HG03460 (cell line): ENCODE measurements around the gene NCK2.

Experiments used
- ATAC-seq: cut with Tn5 transposase; IDR thresholded peaks from one replicate; pipeline ENCODE4 v1.9.1; 2021; ENCODE audit not compliant: unreplicated experiment

Gene NCK2

DNA sequence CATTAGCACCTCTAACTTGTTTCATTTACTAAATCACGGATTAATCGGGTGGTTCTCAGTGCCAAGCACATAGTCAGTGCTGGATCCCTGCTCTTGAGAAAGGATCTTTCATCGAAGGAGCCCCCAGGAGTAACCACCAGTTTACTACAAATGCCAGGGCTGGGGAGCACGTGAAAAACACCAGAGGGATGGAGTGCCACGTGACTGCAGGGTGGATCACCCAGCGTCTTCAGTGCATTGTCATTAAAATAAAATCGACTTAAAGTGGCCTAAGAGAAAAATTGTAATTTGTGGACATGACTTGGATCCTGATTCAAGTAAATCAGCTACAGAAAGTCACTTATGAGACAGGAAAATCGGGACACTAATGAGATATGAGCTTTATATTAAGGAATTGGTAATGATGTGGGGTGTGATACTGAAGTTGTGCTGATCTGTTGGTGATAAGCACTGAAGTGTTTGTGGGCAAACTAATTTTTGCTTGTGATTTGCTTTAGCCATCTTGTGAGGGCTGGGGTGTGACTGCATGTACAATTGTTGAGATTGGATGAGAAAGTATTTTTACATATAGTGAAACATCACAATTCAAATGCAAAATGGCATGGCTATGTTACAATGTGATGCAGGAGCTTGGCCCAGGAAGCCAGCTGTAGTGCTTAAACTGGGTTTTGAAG lies 63.8 kb downstream of the NCK2 start:
- no peak for ATAC-seq

DNA sequence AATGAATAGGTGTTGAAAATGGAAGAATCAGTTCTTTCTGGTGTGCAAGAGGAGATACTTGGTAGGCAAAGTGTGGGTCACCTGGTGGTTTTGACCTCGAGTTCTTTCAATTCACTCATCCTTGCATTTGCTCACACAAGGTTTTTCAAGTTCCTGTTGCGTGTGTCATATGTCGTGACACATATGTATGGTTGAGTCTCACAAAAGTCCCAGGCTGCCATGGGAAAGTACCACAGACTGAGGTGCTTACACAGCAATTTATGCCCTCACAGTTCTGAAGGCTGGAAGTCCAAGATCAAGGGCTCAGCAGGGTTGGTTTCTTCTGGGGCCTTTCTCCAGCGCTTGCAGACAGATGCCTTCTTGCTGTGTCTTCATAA lies 64.4 kb downstream of the NCK2 start:
- peak; percentile 41 for ATAC-seq

DNA sequence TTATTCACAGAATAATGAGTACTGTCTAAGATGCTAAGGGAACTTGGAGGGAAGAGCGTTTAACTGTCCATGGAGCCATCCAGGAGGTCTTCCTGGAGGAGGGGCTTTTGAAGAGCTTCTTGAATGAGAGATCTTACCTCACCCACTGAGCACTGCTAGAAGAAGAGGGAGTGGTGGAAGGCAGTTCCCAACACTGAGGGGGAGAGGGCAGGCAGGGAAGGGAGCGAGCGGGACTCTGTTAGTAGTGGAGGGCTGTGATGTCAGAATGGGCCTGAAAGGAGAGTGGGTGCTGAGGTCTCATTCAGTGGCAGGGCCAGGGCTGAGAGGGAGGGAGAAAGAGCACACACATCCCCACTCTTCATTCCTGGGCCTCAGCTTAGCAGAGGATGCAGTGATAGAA lies 65.0 kb downstream of the NCK2 start:
- no peak for ATAC-seq

DNA sequence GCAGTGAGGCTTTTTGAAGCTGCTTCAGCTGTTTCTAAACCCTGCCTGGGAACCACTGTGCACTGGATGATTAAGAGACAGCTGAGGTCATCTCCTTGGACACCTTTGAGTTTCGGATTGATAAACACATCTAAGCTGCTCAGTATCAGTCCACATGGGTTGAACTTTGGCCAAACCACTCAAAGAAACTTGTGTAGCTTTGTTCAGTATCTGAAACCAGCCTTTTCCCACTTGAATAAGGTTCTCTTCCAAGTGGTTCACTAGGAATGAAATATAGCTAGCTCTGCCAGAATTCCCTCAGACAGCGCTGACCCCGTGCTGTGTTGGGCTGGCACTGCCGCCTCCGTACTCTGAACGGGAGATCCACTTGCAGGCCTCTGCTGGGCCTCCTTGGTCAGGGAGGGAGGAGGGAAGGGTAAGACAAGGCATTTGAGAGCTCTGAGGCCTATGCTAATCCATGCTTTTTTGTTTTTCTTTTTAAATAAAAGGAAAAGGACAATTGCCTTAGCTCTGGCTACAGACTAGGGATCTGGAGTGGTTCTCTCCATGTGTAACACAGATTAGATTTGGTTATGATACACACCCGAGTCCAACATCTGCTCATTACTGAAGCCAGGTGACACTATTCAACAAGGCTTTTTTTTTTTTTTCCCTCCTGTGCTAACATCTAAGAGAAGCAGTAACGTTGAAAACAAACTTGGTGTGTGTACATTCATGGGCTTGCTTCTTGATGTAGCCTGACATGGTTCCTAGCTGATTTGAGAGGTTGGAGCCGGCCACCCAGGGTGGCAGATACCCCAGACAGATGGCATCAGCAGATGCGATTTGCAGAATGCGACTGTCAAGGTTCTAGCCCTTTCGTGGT lies 67.7 kb downstream of the NCK2 start:
- peak; percentile 90 for ATAC-seq

DNA sequence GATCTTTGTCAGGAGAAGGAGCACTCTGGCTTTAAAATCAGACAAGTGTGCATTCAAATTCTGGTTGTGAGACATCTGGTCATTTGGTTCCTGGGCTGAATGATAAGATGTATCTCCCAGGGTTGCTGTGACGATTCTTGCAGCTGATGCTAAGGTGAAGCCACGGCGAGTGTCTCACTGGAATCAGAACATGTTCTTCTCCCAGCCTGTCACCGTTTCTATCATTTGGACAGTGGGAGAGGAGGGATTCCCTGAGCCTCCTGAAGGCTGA lies 68.3 kb downstream of the NCK2 start:
- no peak for ATAC-seq

DNA sequence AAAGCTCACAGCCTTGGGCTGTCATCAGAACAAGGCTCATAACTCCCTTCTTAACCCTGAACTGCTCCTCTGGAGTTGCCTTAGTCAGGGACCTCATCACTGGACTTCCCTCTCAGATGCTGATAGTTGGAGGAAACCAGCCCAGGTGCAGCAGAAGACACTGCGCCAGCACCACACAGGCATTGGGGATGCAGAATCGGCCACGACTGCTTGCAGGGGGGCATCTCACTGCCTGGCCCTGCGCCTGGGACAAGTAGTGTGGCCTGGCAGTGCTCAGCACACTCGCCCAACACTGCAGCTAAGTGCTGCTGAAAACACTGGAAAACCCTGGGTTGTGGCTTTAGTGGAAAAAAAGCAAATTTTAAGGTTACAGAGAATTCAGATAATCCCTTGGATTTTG lies 68.7 kb downstream of the NCK2 start:
- no peak for ATAC-seq

DNA sequence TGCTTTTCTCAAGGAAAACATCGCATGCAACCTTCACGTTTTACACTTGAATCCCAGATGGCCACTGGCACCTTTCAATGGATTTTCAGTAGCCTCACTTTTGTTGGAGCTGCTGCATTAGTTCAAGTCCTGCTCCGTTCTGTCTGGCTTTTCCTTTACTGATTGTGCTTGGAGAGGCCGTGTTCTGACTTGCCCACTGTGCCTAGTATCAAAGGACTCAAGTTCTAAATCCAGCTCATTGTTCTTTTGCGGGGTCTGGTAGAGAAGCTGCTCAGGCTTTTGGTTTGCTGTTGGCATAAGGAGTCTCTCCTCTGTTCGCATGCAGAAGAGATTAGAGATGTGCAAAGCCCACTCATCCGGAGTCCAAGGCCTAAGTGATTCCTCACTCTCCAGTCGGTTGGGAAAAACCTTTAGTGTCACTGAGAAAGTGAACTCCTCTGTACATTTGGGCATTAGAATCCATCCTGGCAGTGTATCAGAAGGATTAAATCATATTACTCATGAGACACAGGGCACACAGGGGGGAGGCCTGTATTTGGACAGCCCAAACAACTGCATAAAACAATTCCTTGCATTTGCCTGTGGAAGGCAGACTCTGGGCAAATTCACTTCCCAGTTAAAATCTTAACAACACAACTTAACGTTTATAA lies 69.7 kb downstream of the NCK2 start:
- ATAC-seq = no peak

DNA sequence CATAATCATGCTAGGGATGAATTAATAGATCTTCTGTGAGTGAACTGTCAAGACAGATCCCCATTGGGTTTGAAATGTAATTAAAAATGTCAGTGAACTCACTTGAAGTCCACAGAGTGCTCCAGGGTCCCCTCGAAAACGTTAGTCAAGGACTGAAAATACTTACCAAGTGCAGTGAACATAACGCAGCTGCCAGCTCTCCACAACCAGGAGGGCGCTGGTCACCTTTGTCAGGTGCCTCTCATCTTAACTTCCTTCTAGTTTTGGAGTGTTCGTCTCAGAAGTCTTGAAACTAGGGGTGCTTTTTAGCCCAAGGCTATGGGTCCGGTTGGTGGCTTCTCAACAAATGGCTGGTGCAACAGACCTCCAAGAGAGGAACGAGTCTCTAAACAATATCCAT lies 70.7 kb downstream of the NCK2 start:
- no peak for ATAC-seq

DNA sequence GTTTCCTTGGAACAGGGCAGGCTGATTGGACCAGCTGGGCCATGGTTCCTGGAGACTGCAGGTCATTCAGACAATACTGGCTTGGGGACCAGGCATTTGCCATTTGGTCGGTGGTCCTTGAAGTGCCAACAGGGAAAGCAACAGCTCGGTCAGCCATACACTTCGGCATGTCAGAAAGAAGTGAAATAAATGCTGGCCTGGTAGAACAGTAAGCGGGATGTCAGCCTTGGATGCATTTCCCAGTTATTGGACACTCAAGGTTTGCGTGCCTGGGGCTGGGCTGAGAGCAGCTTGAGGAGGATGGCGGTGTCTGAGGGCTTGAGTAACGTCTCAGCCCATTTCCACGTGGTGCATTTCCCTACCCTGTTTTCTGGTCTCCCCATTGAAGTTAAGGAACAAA lies 75.4 kb downstream of the NCK2 start:
- ATAC-seq = no peak

DNA sequence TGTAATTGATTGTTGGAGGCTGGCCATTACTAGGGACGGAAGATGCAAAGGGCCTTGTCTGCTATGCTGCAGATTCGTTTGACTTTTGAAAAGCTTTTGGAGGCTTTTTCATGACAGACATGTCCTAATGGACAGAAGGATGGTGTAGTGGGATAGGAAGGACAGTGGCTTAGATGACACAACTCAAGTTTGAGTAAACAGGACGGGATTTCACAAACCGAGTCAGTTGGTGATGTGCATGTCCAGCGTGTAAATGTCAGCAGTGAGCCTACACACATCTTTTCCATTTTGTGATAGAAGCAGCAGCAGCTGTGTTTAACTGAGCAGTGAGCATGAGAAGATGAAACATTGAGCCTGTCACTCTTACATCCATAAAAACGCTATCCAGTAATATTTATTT lies 76.0 kb downstream of the NCK2 start:
- no peak for ATAC-seq

DNA sequence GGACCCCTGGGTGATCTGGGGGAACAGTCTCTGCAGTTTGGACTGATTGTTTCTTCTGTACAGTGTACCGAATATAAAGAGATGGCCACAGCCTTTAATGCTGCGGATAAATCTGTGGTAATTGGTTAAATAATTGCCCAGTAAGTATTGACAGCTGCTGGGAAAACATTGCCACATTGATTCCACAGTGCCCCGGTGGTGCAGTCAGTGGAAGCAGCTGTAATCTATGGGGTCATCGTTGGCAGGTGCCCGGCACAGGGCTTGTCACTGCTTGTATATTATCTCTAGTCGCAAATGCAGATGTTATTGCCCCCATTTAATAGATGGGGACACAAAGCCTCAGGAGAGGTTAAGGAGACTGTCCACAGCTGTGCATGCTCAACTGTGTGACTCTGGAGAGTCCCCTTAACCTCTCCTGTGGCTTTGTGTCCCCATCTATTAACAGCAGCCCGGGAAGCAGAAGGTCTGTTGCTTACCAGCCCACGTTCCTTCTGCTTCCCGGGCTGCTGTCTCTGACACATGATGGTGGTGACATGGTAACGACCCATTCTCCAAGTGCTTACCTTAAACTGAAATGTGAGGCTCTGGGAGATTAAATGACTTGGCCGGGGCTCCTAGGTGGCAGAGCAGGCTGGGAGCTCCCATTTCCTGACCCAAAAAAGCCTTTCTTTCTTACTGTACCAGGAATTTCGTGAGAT lies 76.9 kb downstream of the NCK2 start:
- ATAC-seq = no peak

DNA sequence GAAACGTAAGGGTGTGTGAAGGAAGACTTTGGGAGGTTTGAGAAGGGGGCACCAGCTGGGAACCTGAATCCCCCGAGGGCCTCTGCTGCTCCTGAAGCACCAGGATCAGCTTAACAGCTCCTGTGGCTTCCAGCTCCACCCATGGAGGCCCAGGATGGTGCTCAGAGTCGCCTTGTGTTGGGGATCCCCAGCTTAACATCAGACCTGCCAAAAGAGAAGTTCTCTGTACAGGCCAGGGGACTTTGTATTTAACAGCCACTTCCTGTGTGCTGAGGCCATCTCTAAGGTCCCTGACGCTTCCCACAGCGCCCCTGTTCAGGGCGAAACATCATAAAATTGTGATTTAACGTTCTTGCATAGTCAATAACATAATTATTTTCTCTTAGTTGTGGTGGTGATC lies 77.5 kb downstream of the NCK2 start:
- peak; percentile 96 for ATAC-seq

DNA sequence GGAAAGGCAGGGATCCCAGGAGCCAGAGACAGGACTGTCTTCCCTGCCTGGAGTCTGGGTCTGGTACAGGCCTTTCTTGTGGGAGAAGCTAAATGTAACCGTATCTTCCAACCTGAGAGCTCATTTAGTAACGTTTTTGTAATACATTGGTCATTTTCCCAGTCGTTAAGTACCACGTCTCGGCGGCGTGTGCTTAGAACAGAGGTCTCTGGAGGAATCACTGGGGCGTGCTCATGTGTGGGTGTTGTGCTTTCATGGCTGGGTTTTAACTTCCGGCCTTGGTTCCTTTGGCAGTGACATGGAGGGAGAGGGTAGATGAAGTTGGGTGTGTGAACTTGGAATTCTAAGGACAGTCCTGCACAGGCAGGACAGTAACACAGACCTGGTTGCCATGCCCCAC lies 79.7 kb downstream of the NCK2 start:
- ATAC-seq = no peak

DNA sequence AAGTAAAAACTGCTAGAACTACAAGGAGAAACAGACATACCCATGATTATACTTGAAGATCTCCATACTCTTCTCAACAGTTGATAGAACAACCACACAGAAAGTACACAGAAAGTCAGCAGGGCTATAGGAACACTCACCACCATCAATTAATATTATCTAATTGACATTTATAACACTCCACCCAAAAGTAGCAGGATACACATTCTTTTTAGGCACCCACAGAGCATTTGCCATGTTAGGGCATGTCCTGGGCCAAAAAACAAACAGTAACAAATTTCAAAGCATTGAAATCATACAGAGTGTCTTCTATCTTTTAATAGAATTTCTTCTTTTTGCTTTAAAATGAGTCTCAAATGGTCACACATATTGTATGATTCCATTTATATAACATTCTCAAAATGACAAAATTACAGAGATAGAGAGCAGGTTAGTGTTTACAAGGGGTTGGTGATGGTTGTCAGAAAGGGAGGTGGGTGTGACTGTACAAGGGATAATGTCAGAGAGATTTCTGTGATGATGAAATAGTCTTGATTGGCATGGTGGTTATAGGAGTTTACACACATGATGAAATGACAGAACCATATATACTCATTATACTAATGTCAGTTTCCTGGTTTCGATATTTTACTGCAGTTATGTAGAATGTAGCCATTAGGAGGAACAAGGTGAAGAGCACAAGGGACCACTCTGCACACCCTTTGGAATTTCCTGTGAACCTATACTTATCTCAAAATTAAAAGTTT lies 82.8 kb downstream of the NCK2 start:
- ATAC-seq = no peak

DNA sequence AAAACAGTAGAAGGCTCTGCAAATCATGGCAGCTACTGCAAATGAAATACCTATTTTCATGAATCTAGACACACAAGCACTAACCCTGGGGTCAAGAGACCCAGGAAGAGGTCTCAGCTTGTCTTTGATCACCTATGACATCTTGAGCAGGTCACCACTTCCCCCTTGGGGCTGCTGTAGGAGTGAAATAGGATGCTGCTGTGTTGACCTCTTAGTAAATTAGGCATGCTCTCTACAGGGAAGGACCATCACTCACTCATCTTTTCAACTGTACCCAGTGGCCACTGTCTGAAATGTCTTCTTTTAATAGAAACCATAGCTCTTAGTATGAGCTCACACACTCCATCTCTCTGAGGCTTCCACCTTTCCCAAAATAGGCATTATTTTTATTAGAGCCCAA lies 83.8 kb downstream of the NCK2 start:
- ATAC-seq = no peak

DNA sequence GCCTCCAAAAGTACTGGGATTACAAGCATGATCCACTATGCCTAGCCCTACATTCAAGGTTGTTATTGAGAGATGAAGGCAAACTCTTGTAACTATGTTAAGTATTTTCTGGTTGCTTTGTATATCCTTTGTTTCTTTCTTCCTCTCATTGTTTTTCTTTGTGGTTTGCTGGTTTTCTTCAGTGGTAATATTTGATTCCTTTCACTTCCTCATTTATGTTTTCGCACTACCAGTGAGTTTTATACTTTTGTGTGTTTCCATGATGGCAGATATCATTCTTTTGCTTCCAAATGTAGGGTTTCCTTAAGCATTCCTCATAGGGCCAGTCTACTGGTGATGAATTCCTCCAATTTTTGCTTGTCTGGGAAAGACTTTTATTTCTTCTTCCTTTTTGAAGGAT lies 90.2 kb downstream of the NCK2 start:
- peak; percentile 80 for ATAC-seq

DNA sequence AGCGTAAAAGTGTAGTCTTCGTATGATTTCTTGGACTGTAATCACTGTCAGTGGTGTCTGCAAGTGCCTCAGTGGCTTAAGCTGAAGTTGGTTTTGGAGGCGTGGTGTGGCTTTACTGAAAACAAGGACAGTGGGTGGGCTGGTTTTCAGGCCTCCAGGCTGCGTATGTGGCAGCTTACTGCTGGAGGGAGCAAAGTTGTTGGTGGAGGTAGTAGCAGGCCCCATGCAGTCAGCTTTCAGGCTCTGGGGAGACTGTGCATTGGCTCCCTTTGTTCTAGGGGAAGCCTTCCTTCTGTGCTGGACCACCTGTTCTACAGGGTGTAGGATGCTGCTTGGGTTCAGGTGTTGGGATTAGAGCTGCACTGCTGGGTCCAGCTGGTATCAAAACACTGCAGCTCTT lies 91.6 kb downstream of the NCK2 start:
- no peak for ATAC-seq

DNA sequence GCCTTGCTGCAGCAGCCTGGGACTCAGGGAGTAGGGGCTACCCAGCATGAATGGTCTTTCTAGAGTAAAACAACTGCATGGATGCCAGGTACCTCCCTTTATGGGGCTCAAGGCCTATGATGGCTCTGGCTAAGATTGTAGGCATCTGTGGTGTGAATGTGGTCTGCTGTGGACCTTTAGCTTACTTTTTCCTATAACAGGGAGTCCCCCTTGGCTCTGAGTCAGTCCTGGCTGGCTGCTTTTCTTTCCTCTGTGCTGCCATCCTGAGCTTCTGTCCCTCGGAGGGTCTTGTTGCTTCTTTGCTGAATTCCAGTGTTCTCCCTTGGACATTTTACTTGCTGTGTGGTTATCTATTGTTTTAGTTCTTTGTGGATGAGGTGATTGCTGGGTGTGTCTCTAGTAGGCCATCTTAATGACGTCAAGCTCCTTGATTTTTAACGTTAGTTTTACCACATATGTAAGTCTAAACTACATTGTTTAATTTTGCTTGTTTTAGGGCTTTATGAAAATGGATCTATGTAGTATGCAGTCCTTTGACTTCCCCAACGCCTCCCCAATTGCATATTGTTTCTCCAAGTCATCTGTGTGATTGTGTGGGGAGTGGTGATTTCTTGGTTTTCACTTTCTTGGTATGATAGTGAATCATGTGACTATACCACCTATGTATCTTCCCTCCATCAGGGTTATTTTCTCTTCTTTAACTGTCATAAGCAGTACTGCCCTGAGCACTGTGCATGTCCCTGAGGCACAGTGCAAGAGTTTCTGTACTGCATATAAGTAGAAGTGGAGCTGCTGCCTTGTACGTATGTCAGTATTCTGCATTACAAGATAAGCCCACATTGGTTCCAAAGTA lies 92.4 kb downstream of the NCK2 start:
- no peak for ATAC-seq

DNA sequence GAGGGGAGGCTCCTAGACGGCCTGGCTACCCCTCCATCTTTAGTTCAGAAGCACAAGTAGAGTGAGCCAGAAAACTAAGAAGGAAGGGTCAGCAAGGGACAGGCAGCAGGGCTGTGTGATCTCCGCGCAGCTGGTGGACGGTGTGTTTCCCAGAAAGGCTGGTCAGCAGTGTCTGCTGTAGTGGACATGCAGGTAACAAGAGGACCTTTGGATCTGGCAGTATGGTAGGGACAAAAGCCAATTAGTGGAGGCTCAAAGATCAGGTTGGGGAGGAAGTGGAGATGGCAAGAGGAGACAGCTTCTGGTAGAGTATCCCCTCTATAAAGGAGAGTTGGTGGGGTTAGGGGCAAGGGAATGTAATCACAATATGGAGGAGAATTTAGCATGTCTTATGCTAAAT lies 95.1 kb downstream of the NCK2 start:
- ATAC-seq = no peak

DNA sequence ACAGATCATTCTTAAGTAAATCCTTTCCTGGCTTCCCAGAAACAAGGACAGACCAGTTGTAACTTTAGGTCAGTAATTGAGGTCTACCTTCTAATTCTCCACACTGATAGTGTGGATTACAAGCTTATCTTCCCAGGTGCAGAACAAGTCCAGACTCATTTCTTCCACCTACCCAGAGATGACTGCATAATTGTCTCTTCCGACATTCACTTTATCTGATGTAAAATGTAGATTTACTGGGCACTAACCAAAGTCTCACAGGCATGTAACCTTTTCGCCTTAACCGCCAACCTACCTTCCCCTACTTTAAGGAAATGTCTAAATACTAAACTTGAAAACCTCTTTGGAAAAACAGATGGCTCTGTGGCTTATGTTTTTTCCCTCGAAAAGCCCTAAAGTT lies 96.2 kb downstream of the NCK2 start:
- ATAC-seq = no peak
